GM19452 (cell line): ENCODE measurements around the gene TMEM82.

Experiments used
- ATAC-seq: cut with Tn5 transposase; IDR thresholded peaks from one replicate; pipeline ENCODE4 v1.9.1; 2021; ENCODE audit not compliant: unreplicated experiment

The TMEM82 gene

DNA sequence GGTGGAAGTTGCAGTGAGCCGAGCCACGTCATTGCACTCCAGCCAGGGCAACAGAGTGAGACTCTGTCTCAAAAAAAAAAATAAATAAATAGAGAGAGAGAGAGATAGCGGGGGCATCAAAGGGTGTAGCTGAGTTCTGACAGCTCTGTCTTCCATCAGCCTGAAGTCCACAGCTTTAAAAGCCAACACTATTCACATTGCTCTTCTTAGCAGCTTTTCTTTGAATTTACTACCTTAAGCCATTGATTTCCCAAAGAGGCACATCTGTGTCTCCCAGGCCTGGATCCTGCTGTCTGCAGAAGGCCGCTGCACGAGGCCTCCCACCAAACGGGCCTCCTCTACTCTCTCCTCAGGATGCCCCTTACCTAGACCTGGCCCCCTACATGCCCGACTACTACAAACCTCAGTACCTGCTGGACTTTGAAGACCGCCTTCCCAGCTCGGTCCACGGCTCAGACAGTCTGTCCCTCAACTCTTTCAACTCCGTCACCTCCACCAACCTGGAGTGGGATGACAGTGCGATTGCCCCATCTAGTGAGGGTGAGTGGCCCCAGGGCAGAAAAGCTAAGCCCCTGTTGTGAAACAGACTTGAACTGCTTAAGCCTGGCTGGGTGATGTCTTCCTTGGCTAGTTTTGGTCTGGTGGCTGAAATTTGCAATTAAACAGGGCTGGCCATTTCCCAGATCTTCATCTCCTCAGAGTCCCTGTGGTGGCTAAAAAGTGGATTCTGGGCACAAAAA is 22.7 kb upstream of the TMEM82 start:
- no peak for ATAC-seq

DNA sequence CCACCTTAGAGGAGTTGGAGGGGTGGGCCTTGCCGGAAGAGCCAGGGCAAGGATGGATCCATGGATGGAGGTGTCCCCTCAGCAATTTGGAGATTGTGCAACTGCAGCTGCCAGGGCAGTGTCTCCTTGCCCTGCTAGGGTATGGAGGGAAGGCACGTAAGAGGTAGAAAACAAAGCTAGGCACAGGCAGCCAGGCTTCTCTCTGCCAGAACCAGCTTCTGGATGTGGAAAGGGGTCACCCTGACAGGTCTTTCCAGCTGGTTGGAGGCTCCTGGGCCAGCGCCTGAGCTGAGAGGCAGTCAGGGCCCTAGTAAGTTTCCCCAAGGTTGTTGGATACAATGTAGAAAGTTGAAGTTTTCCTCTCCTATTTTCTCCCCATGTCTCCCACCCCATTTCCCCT is 21.4 kb upstream of the TMEM82 start:
- no peak for ATAC-seq

DNA sequence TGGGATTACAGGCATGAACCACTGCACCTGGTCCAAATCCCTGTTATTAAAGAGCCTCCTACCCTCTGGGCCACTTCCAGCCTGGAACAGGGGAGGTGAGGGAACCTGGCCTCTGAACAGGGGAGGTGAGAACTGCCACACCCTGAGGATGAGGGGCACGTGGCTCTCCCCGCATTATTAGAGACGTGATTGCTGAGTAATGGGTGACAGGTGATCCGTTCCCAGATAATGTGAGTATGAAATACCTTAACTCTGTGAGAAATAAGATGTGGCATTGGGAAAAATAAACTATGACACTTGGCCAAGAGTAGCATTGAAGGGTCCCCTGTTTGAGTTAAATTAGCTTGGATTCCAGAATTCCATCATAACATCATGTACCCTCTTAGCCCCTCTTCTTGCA is 19.9 kb upstream of the TMEM82 start:
- ATAC-seq: no peak

DNA sequence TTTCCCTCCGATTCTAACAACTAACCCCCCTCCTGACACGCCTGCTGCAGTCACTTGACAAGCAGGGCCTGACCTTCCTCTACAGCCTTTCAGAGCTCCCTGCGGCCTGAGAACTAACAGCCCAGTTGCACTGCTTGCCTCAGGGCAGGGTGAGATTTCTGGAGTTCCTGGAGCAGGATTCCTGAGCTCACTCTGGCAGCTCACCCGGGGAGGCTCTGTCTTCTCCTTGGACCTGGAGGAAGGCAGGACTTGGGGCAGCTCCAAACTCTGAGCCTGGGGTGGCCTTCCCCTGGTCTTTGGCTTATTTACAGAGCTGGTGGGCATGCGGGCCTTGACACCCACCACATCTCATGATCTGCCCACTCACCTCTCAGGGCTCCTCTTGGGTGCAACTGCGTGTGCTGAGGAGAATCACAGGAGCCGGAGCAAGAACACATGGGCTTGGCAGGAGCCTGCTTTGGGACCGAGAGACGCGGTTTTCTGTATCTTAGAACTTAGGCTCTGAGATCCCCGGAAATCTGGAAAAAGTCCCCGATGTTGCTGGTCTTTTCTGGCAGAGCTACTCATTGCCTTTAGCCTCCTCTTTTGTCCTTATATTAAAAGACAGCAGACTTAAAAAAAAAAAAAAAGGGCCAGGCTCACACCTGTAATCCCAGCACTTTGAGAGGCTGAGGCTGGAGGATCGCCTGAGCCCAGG is 19.3 kb upstream of the TMEM82 start:
- ATAC-seq: no peak

DNA sequence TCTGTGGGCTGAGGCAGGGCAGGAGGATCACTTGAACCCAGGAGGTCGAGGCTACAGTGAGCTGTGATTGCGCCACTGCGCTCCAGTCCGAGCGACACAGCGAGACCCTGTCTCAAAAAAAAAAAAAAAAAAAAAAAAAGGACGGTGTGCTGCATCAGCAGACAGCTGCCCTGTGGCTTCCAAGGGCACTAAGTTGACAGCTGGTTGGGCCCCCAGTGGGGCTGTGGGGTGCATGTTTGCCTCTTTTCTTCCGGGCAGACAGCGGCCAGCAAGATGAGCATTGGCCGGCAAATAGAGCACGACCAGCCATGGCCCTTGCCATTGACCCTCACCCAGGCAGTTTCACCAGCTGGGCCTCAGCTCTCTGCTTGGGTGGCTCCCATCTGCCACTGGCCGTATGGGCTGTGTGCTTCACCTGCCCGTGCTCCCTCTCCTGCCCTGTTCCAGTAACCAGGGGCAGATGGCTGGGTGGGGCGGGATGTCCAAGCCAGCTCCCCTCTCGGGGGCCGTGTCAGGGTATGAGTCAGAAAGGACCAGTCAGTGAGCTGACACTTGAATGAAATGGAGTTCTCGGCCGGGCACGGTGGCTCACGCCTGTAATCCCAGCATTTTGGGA is 18.6 kb upstream of the TMEM82 start:
- no peak for ATAC-seq

DNA sequence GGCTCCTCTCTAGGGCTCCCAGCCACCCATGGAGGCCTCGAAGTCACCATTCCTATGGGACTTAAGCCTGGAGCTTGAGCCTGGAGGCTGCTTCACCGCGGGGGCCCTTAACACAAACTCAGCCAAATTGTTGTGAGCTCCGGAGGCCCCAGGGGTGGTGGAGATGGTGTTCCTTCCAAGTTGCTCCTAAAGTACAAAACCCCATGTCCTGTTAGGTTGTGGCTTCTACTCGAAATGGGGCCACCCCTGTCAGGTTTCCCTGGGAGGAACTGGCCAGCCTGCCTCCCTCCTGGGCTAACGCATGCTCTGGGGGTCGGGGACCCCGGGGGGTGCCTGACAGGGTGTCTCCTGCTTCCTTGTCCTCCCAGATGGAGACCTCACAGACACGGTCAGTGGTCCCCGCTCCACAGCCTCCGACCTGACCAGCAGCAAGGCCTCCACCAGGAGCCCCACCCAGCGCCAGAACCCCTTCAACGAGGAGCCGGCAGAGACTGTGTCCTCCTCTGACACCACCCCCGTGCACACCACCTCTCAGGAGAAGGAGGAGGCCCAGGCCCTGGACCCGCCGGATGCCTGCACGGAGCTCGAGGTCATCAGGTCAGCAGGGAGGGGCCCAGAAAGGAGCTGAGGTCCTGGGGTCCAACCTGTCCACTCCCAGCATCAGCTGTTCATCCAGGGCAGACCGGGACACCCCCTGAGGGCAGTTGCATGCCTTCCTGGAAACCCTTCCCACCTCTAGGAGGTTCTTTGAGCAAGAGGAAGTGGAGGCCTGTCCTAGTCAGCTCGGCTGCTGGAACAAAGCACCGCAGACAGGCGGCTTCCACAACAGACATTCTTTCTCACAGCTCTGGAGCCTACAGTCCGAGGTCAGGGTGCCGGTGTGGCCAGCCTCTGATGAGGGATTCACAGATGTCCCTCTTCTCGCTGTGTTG is 17.1 kb upstream of the TMEM82 start:
- no peak for ATAC-seq

DNA sequence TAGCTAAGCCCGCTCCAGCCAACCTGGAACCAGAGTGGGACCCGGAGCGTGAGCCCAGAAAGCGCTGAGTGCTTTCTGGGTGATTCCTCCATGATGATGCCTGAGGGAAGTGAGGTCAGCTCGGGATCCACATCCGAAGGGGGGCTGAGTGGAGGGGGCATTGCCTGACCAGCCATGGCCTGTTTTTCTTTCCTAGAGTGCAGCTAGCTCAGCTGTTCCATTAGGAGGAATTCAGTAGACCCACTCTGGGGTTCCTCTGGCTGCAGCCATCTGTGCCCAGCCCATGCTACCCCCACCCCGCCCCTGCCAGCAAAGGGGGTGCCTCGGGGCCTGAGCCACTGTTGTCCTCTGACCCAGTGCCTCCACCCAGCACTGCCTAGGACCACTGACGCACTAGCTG is 15.8 kb upstream of the TMEM82 start:
- no peak for ATAC-seq

DNA sequence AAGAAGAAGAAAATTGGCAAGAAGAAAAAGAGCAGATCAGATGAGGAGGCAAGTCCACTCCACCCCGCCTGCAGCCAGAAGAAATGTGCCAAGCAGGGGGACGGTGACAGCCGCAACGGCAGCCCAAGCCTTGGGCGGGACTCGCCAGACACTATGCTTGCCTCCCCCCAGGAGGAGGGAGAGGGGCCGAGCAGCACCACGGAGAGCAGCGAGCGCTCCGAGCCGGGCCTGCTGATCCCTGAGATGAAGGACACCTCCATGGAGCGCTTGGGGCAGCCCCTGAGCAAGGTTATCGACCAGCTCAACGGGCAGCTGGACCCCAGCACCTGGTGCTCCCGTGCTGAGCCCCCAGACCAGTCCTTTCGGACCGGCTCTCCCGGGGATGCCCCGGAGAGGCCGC is 15.3 kb upstream of the TMEM82 start:
- no peak for ATAC-seq

DNA sequence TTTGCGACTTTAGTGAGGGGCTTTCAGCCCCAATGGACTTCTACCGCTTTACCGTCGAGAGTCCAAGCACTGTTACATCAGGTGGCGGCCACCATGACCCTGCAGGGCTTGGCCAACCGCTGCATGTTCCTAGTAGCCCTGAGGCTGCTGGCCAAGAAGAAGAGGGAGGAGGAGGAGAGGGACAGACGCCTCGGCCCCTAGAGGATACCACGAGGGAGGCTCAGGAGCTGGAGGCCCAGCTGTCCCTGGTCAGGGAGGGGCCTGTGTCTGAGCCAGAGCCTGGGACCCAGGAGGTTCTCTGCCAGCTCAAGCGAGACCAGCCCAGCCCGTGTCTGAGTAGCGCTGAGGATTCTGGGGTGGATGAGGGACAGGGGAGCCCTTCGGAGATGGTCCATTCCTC is 14.9 kb upstream of the TMEM82 start:
- no peak for ATAC-seq

DNA sequence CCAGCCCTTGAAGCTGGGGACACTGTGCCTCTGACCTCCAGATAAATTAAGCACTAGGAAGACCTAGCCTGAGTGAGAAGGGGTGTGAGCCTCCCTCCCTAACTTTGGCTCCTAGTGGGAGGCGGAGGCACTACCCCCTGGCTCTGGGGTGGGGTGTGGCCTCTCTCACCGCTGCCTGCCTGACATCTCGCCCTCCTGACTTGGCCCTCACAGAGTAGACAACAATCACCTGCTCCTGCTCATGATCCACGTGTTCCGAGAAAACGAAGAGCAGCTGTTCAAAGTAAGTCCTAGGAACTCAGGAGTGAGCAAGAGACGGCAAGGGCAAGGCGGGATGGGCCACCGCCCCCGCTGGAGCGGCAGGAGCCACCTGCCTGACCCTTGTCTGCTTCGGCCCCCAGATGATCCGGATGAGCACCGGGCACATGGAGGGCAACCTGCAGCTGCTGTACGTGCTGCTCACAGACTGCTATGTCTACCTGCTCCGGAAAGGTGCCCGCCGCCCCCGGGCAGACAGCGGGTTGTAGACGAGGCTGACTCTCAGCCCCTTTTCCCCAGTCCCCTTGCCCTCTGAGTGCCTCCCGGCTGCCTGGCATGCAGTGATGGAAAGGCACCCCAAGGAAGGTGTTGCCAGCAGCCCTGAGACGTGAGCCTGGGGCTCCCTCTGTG is 14.3 kb upstream of the TMEM82 start:
- ATAC-seq: no peak

DNA sequence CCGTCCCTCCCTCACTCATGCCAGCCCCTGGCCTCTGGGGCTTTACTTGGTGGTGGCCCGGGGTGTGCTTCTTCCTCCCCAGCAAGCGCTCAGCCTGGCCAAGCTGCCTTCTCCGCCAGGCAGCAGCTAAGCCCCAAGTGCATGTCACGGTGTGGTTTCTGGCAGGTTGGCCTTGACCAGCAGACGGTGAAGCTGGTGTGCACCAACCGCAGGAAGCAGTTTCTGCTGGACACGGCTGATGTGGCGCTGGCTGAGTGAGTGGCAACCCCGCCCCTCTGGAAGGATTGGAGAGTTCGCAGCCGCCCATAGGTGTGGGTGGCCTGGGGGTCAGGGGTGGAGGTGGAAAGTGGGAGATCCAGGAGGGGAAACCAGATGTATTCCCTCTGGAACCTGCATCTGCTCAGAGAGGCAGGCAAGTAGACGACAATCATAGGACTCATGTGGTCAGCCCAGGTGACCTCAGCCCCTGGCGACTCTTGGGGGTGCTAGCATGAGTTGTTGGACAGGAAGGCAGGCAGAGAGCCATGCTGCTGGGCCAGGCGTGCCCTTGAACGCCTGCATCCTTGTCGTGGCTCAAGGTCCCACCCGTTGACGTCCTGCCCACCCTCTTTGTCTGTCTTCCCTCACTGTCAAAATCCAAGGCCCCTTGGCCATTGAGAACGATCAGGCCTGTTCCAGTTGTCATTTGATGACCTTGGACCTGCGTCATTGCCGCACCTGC is 13.2 kb upstream of the TMEM82 start:
- ATAC-seq: no peak

DNA sequence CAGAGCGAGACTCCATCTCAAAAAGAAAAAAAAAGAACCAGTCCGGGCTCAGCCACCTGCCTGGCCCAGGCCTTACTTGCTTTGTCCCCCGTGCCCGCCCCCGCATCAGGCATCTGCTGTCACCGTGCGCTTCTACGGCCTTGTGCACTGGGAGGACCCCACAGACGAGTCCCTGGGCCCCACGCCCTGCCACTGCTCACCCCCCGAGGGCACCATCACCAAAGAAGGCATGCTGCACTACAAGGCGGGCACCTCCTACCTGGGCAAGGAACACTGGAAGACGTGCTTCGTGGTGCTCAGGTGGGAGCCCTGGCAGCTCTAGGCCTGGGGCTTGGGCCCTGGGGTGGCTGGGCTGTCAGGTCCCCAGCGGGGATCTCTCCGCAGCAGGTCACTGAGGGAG is 11.9 kb upstream of the TMEM82 start:
- ATAC-seq: no peak

DNA sequence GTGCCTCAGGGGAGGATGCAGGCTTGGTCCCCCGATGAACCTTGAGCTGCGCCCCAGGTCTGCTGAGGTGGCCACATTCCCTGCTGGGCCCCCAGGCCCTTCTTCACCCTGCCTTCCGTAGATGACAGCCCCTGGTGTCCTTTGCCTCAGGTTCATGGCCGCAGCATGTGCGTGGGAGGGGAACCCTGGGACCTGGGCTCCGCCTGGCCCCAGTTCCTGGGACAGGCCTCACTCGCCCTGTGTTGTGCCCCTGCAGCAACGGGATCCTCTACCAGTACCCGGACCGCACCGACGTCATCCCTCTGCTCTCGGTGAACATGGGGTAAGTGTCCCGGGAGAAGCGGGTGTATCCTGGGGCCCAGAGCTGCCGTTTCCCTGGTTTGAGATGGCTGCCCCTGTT is 11.4 kb upstream of the TMEM82 start:
- no peak for ATAC-seq

DNA sequence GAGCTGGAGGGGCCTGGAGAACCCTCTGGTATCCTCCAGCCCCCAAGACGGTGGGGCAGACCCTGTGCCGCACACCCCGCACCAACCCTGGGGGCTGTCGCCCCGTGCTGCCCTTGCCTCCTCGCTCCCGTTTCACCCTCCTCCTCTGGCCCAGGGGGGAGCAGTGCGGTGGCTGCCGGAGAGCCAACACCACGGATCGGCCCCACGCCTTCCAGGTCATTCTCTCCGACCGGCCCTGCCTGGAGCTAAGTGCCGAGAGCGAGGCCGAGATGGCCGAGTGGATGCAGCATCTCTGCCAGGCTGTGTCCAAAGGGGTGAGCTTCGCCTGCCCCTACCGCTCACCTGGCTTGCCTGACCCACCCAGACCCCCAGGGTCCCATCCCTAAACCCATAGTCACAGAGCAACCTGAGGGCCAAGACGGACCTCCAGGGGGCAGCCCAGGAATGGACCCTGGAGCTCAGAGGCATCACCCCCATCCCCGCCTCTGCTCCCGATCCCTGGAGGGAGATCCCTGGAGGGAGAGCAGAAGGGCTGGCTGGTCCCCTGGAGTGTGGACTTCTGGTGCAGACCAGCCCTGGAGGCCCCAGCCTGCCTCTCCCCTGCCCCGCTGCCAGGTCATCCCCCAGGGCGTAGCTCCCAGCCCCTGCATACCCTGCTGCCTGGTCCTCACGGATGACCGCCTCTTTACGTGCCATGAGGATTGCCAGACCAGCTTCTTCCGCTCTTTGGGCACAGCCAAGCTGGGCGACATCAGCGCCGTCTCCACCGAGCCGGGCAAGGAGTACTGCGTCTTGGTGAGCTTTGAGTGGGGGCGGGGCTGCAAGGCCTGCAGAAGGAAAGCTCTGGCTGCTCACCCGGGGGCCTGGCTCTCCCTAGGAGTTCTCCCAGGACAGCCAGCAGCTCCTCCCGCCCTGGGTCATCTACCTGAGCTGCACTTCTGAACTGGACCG is 10.3 kb upstream of the TMEM82 start:
- ATAC-seq: no peak

DNA sequence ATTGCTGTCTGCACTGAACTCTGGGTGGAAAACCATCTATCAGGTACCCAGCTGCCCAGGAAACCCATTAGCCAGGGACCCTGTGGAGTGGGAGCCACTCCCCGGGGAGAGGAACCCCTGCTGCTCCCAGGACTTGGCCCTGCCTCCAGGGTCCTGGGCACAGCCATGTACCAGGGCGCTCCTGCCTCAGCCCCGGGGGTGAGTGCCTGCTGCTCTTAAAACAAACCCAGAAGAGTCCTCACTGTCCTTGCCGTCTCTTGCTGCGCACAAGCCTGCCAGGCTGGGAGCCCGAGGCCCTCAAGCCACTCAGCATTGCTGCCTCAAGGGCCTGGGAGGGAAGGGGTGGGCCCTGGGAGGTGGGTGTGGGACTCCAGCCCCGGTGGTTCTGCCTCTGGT is 9.6 kb upstream of the TMEM82 start:
- no peak for ATAC-seq

DNA sequence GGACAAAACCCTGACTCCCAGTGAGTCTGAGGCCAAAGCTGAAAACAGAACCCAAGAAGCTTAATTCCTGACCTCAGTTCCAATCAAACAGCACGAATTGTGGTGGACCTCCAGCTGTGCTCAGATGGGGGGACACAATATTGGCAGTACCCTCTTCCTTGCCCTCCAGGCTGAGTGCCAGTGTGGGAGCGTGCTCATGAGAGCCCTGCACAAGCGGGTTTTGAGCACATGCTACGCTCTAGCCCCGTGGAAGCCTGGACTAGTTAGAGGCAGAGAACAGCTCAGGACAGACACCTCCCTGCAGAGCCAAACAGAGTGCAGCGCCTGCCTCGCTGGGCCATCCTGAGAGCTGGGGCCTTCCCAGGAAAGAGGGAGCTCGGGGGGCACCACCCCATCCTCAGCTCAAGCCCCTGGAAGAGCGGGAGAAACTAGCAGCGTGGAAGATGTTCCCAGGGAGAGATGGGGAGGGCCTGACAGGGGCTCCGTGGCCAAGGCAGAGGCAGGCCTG is 9.0 kb upstream of the TMEM82 start:
- no peak for ATAC-seq

DNA sequence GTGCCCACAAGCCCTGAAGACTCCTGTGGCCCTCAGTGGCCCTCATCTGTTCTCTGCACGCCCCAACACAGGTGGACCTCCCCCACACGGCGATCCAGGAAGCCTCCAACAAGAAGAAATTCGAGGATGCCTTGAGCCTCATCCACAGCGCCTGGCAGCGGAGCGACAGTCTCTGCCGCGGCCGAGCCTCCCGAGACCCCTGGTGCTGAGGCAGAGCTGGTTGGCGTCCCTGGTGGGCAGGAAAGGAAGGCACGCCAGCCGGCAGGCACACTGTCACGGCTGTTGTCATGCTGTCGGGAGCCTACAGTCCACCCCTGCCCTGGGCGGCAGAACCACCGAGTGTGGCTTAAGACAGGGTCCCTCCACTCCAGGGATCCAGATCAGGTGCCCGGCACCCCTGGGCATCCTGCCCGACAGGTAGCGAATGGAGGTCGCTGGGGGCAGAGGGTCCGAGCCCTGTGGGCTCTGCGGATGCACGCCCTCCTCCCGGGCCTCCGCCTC is 8.5 kb upstream of the TMEM82 start:
- ATAC-seq: no peak

DNA sequence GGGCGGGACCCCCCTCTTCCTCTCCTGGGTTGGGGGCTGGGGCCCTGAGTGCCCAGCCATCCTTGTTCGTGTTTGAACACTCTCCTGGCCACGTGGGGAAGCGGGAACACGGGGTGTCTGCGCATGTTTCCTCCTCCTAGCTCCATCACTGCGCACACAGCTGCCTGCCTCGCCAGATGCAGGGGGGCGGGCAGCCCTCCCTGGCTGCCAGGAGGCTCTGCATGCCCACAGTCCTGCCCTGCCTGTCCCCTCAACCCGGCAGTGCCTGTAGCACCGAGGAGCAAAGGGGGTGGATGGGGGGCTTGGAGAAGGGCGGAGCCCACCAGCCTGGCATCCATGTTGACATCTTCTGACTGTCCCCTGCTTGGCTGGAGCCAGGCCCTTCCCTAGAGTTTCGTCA is 8.0 kb upstream of the TMEM82 start:
- no peak for ATAC-seq

DNA sequence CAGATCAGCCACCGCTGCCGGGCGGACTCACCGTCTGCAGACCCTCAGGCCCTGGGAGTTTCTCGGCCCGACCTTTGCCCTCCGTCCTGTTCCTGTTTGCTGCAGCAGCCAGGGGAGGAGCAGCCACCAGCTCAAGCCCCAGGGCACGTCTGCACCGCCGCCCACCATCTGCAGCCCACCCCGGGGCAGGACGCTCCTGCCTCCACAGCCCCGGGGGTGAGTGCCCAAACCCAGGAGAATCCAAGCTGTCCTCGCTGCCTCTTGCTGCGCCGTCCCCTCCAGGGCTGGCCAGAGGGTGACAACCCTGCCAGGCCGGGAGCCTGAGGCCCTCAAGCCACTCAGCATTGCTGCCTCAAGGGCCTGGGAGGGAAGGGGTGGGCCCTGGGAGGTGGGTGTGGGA is 7.4 kb upstream of the TMEM82 start:
- ATAC-seq: no peak
